ENCODE data around the gene NCAPG2.

Gene NCAPG2

GRCh38 chr7:158710651-158711102, 6.1 kb upstream of the NCAPG2 start:
- DNase-seq (ENCODE audit: low spot score), result no peak
- Histone ChIP-seq H3K27ac (ENCODE audit: poor library complexity, severe bottlenecking) (no peak overlapping the region), H3K27me3 (ENCODE audit: insufficient read depth, poor library complexity, severe bottlenecking) (no peaks in the 10 kb centered on the region), H3K4me3 (ENCODE audit: severe bottlenecking) (no peak overlapping the region), H3K36me3 (ENCODE audit: low read depth) (no peaks in the 10 kb centered on the region), H3K4me1 (ENCODE audit: insufficient read depth, poor library complexity, severe bottlenecking) (peaks cover 6% of the 10 kb centered on the region), H3K9me3 (ENCODE audit: severe bottlenecking) (no peaks in the 10 kb centered on the region)
- TF ChIP-seq CTCF (IDR thresholded peaks at IDR 0.05; ENCODE audit: poor library complexity, severe bottlenecking), result no peak
- ATAC-seq (ENCODE audit: low read depth), result peak; percentile 68

GRCh38 chr7:158707610-158708009, 3.0 kb upstream of the NCAPG2 start:
- Histone ChIP-seq H3K4me3 (ENCODE audit: severe bottlenecking) (no peak overlapping the region), H3K36me3 (ENCODE audit: low read depth) (peaks cover 8% of the 10 kb centered on the region), H3K27ac (ENCODE audit: poor library complexity, severe bottlenecking) (no peak overlapping the region), H3K4me1 (ENCODE audit: insufficient read depth, poor library complexity, severe bottlenecking) (peaks cover 17% of the 10 kb centered on the region), H3K9me3 (ENCODE audit: severe bottlenecking) (no peaks in the 10 kb centered on the region), H3K27me3 (ENCODE audit: insufficient read depth, poor library complexity, severe bottlenecking) (no peaks in the 10 kb centered on the region)
- ATAC-seq (ENCODE audit: low read depth) (no peak), DNase-seq (ENCODE audit: low spot score) (no peak)
- TF ChIP-seq CTCF (IDR thresholded peaks at IDR 0.05; ENCODE audit: poor library complexity, severe bottlenecking), result no peak

GRCh38 chr7:158706710-158707590, 2.3 kb upstream of the NCAPG2 start:
- Histone ChIP-seq H3K4me3 (ENCODE audit: severe bottlenecking) (no peak overlapping the region), H3K27ac (ENCODE audit: poor library complexity, severe bottlenecking) (no peak overlapping the region)

GRCh38 chr7:158706273-158706704, 1.7 kb upstream of the NCAPG2 start:
- Histone ChIP-seq H3K4me3 (ENCODE audit: severe bottlenecking) (no peak overlapping the region), H3K36me3 (ENCODE audit: low read depth) (peaks cover 19% of the 10 kb centered on the region), H3K27ac (ENCODE audit: poor library complexity, severe bottlenecking) (no peak overlapping the region), H3K27me3 (ENCODE audit: insufficient read depth, poor library complexity, severe bottlenecking) (no peaks in the 10 kb centered on the region), H3K4me1 (ENCODE audit: insufficient read depth, poor library complexity, severe bottlenecking) (peaks cover 20% of the 10 kb centered on the region), H3K9me3 (ENCODE audit: severe bottlenecking) (no peaks in the 10 kb centered on the region)
- ATAC-seq (ENCODE audit: low read depth) (no peak), DNase-seq (ENCODE audit: low spot score) (no peak)
- TF ChIP-seq CTCF (IDR thresholded peaks at IDR 0.05; ENCODE audit: poor library complexity, severe bottlenecking), result no peak

More at GRCh38 chr7:158706710-158707590, 2.3 kb upstream of the NCAPG2 start:
- no peak for TF ChIP-seq CTCF (IDR thresholded peaks at IDR 0.05; ENCODE audit: poor library complexity, severe bottlenecking)
- Histone ChIP-seq H3K4me1 (ENCODE audit: insufficient read depth, poor library complexity, severe bottlenecking) (peaks cover 20% of the 10 kb centered on the region), H3K27me3 (ENCODE audit: insufficient read depth, poor library complexity, severe bottlenecking) (no peaks in the 10 kb centered on the region), H3K9me3 (ENCODE audit: severe bottlenecking) (no peaks in the 10 kb centered on the region), H3K36me3 (ENCODE audit: low read depth) (peaks cover 13% of the 10 kb centered on the region)
- no peak for DNase-seq (ENCODE audit: low spot score)
- ATAC-seq (ENCODE audit: low read depth), result no peak
